Thymus (tissue), 11 donors: Measurements from ENCODE around the gene ASXL1. TPM values are rescaled to one million over a fixed set of nuclear protein-coding genes. Genes with fewer than 3 reads are reported as not detected.

Experiments used
- DNase-seq, 9 donors: peaks; one replicate each; pipeline ENCODE4 v3.0.0-alpha.2; 2013; ENCODE audit warnings: low spot score in 9 of 9, low read depth in 6 of 9, missing footprints in 1 of 9
- H3K27ac ChIP-seq, 2 donors: one replicate each; pipeline ENCODE4 v1.5.1; 2013; ENCODE audit warnings: control low read depth in 1 of 2, low read depth in 1 of 2, low read length in 1 of 2, mild to moderate bottlenecking in 1 of 2, moderate library complexity in 1 of 2
- H3K27me3 ChIP-seq, 2 donors: one replicate each; pipeline ENCODE4 v1.5.1; 2013; ENCODE audit warnings: low read length in 1 of 2; ENCODE audit not compliant: control insufficient read depth in 2 of 2, insufficient read depth in 1 of 2
- H3K36me3 ChIP-seq, 2 donors: one replicate each; pipeline ENCODE4 v1.5.1; 2013; ENCODE audit warnings: low read length in 1 of 2, mild to moderate bottlenecking in 1 of 2, moderate library complexity in 1 of 2; ENCODE audit not compliant: control insufficient read depth in 2 of 2, insufficient read depth in 2 of 2
- H3K4me1 ChIP-seq, 2 donors: one replicate each; pipeline ENCODE4 v1.5.1; 2013; ENCODE audit warnings: low read length in 2 of 2; ENCODE audit not compliant: control insufficient read depth in 2 of 2, insufficient read depth in 2 of 2
- H3K4me3 ChIP-seq, 2 donors: one replicate each; pipeline ENCODE4 v1.5.1; 2013; ENCODE audit warnings: low read length in 2 of 2, control low read depth in 1 of 2, mild to moderate bottlenecking in 1 of 2
- H3K9me3 ChIP-seq, 2 donors: one replicate each; pipeline ENCODE4 v1.5.1; 2013; ENCODE audit warnings: low read length in 1 of 2, mild to moderate bottlenecking in 1 of 2; ENCODE audit not compliant: control insufficient read depth in 2 of 2, insufficient read depth in 1 of 2
- WGBS: extraction: QIAGEN DNeasy Blood & Tissue Kit; methylation state at CpG from one replicate; pipeline ENCODE4 v1.1.7; 2013; 5-methylcytosine and 5-hydroxymethylcytosine counted together
- polyA plus RNA-seq: library from polyadenylated mRNA; stranded (reverse); fragments of 200-250 nt; gene quantifications from one replicate; pipeline ENCODE4 v1.2.3, GENCODE V29; 2013
- total RNA-seq: library from RNA; stranded (reverse); fragments of 120-200 nt; gene quantifications from one replicate; pipeline ENCODE4 v1.2.4, GENCODE V29; 2013
- donor health status: healthy.

ASXL1 gene
- total and polyA plus RNA-seq, 2 donors, result 34.8 to 40.0 TPM

DNA sequence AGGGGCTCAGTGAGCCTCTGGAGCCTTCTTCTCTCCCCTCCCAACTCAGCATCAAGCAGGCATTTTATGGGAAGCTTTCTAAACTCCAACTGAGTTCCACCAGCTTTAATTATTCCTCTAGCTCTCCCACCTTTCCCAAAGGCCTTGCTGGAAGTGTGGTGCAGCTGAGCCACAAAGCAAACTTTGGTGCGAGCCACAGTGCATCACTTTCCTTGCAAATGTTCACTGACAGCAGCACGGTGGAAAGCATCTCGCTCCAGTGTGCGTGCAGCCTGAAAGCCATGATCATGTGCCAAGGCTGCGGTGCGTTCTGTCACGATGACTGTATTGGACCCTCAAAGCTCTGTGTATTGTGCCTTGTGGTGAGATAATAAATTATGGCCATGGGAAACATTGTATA lies 78.8 kb downstream of the ASXL1 start:
- Histone ChIP-seq H3K27me3 (no peaks in the 10 kb centered on the region), H3K9me3 (no peaks in the 10 kb centered on the region), H3K27ac (no peak overlapping the region), H3K4me3 (no peak overlapping the region), H3K4me1 (no peaks in the 10 kb centered on the region), H3K36me3 (peaks cover 74 to 99% of the 10 kb centered on the region in 2 donors)
- no peak for DNase-seq
- 98% methylated on average over 7 of the region's 7 CpGs for WGBS

DNA sequence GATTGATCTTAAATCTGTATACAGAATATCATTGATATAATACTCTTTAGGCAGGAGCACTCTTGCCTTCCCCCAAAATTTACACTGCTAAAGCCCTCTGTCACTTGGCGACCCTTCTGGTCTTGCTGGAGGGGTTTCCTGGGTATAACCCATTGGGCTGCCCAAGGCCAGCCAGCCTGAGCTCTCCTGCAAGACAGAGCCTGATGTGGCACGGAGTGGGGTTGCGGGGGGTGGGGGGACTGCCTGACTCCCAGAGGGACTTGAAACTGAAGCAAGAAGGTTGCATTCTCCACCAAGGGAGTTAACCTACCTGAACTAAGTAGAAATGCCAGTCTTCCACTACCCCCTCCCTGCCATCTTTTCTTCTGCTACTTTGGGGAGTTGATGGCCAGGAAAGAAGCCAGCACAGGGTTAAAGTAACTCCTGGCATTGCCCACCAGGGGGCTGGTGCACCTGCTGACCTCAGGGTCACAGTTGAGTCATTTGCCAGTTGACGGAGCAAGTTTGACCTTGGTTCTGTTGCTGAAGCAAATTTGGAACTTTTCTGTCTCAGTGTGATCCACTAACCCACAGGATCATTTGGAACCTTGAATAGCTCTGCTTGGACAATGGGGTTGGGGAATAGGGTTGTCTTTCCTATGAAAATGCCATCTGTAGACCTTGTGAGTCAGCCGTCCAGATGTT lies 79.4 kb downstream of the ASXL1 start:
- peaks cover 71 to 97% of the 10 kb centered on the region in 2 donors for H3K36me3 ChIP-seq
- 97% methylated on average over 5 of the region's 5 CpGs for WGBS
- DNase-seq, result peak in 1 of 9 donors; percentile 36
- no peaks in the 10 kb centered on the region for H3K9me3 ChIP-seq
- no peaks in the 10 kb centered on the region for H3K27me3 ChIP-seq
- no peak overlapping the region for H3K4me3 ChIP-seq
- no peak overlapping the region for H3K27ac ChIP-seq
- no peaks in the 10 kb centered on the region for H3K4me1 ChIP-seq

DNA sequence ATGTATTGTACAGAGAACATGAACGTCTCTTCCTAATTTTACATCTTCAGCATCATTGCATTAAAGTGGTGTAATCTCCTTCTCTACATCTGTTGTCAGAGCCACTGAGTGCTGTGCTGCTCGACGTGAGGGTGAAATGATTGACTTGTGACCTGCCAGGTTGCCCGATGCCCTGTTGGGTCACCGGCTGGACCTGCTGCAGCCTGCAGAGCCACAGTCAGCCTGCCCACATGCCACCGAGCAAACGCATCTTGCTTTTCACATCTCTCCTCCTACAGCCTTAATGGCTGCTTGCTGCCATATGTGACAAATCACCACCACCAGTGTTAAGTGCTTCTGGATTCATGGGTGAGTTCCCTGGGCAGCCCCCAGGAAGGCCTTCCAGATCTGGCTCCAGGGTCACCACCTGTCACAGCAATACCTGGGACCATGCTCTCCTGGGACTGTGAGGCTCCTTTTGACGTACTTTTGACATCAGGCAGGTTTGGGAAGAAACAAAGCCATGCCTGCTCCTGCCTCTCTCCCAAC lies 80.3 kb downstream of the ASXL1 start:
- Histone ChIP-seq H3K27me3 (no peaks in the 10 kb centered on the region), H3K9me3 (no peaks in the 10 kb centered on the region), H3K27ac (no peak overlapping the region), H3K4me1 (no peaks in the 10 kb centered on the region), H3K36me3 (peaks cover 73 to 95% of the 10 kb centered on the region in 2 donors), H3K4me3 (no peak overlapping the region)
- WGBS, result 98% methylated on average over 8 of the region's 8 CpGs
- DNase-seq, result no peak

DNA sequence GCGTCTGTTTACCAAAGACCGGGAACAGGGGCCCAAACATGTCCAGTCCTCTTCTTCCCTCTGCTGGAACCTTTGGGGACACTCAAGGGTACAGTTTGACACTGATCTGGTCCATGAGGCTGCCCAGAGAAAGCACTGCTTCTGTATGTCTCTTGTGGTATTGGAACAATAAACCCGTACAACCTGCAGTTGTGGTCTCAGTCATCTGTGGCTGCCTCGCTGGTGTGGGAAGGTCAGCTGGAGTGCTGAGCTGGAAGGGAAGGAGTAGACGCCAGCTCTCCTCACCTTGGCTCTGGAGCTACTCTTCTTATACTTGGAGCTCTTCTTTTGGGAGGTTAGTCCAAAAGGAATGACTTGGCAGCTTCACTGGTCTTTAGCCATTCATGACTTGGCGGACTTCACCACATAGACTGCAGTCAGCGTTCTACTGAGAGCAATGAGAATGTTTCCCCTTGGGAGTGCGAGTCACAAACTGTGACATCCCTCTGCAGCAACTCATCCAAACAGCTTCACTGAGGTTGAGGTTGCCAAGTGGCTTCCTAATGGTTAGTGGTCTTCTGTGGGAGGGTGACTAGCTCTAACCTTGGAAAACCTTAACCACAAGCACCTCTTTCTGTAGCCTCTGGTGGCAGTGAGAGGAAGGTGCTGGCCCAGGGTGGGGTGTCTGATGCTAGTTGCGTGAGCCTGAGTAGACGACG lies 81.2 kb downstream of the ASXL1 start:
- no peaks in the 10 kb centered on the region for H3K27me3 ChIP-seq
- no peak overlapping the region for H3K27ac ChIP-seq
- H3K4me3 ChIP-seq, result no peak overlapping the region
- 88% methylated on average over 11 of the region's 11 CpGs for WGBS
- H3K4me1 ChIP-seq, result no peaks in the 10 kb centered on the region
- DNase-seq, result no peak
- H3K9me3 ChIP-seq, result no peaks in the 10 kb centered on the region
- peaks cover 69 to 95% of the 10 kb centered on the region in 2 donors for H3K36me3 ChIP-seq

DNA sequence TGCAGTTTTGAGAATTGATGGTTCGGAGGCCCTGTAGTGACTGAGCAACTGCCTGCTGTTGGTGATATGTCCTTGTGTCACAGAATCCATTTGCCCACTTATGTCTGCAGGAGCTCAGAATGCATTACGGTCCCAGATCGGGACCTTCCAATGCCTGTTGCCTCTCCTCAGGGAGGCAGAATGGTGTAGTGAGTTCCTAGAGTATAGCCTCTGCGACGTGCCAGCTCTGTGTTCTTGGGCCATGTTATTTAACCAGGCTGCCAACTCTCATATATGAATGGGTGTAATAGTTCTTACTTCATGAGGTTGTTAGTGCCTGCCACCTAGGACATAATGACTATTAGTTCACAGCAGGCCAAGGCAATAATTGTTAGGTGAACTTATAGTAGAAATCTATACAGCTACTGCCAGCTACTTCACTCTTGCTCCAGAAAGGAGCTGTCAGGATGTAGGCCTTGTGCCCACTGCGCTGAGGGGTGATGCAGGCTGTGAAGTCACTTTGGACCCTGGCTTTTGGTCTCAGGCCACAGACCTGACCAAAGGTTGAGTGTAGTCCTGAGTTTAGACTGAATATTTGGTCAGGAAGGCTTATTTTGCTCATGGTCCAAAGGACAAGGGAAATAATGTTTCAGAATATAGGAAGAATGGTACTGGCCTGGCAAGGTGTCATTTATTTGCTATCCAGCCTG lies 82.1 kb downstream of the ASXL1 start:
- Histone ChIP-seq H3K36me3 (peaks cover 69 to 95% of the 10 kb centered on the region in 2 donors), H3K4me1 (no peaks in the 10 kb centered on the region), H3K4me3 (no peak overlapping the region), H3K27ac (no peak overlapping the region), H3K9me3 (no peaks in the 10 kb centered on the region), H3K27me3 (no peaks in the 10 kb centered on the region)
- 97% methylated on average over 6 of the region's 6 CpGs for WGBS
- DNase-seq, result no peak

DNA sequence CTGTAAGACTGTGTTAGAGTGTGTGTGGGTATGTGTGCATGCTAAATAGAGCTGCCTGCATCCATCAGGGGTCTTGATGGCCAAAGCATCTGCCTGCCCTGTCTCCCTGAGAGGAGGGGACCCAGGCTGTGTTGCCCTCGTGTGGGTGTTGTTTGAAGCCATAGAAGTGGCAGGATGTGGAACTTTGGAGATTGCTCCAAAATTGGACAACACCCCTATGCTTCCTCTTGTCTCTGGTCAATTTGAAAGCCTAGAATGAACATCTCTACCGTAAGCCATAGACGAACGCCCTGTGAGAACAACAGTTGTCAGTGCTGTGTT lies 82.6 kb downstream of the ASXL1 start:
- peaks cover 69 to 95% of the 10 kb centered on the region in 2 donors for H3K36me3 ChIP-seq
- no peaks in the 10 kb centered on the region for H3K27me3 ChIP-seq
- H3K27ac ChIP-seq, result no peak overlapping the region
- no peak overlapping the region for H3K4me3 ChIP-seq
- WGBS, result 93% methylated on average over 4 of the region's 4 CpGs
- H3K4me1 ChIP-seq, result peaks cover 0 to 4% of the 10 kb centered on the region in 2 donors
- no peaks in the 10 kb centered on the region for H3K9me3 ChIP-seq
- no peak for DNase-seq

DNA sequence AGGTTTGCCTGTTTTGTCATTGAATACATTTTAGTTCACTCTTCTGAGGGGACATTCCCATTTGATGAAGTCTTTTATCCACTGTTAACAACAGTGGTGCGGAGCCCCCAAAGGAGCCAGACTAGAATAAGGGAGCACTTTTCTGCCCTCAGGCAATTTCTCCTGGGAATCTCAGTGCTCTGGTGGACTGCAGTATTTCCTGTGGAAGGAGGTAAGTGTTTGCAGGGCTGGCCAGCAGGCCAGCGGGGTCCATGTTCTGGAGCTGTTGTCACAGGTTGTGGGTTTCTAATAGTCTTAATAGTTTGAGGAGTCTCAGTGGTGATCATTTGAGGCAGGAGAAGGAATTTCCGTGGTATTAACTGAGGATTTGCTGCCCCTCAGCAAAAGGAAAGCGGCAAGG lies 83.5 kb downstream of the ASXL1 start:
- no peak overlapping the region for H3K4me3 ChIP-seq
- no peak for DNase-seq
- H3K27ac ChIP-seq, result no peak overlapping the region
- 99% methylated on average over 4 of the region's 4 CpGs for WGBS
- H3K27me3 ChIP-seq, result no peaks in the 10 kb centered on the region
- peaks cover 0 to 10% of the 10 kb centered on the region in 2 donors for H3K4me1 ChIP-seq
- H3K36me3 ChIP-seq, result peaks cover 70 to 95% of the 10 kb centered on the region in 2 donors
- H3K9me3 ChIP-seq, result no peaks in the 10 kb centered on the region

DNA sequence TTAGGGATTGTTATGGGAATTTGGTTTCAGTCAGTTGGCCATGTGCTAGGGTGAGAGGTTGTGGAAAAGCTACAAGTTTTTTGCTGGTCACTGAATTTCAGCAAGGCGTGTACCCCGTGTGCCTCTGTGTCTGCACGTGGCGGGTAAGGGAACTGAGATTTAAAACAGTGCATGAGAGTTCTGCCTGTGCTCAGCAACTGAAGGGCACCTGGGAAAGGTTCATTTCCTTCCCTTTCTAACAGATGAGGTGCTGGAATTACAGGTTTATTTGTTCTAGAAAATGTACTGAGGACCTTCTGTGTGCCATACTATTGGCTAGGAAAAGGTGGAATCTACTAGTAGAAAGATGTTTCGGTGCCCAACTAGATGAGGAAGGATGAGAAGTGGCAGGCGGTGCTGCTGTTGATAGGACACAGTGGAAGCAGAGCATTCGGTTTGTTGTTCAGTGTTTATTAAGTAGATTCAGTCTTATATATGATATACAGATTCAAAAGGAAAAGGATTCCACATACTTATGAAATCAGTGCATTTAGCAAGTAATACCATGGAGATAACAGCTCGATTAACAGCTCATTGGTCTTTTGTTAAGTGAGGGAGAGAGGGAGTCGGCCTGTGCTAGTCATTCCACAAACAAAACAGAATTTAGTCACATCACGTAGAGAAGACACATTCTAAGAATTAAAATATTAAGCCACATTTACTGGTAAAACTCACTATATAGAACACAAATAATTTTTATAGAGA lies 84.7 kb downstream of the ASXL1 start:
- WGBS, result 94% methylated on average over 10 of the region's 10 CpGs
- Histone ChIP-seq H3K27me3 (no peaks in the 10 kb centered on the region), H3K4me3 (no peak overlapping the region), H3K4me1 (peaks cover 0 to 10% of the 10 kb centered on the region in 2 donors), H3K36me3 (peaks cover 72 to 95% of the 10 kb centered on the region in 2 donors), H3K27ac (no peak overlapping the region), H3K9me3 (no peaks in the 10 kb centered on the region)
- no peak for DNase-seq
